ENCODE results near the gene CADPS.

DNA sequence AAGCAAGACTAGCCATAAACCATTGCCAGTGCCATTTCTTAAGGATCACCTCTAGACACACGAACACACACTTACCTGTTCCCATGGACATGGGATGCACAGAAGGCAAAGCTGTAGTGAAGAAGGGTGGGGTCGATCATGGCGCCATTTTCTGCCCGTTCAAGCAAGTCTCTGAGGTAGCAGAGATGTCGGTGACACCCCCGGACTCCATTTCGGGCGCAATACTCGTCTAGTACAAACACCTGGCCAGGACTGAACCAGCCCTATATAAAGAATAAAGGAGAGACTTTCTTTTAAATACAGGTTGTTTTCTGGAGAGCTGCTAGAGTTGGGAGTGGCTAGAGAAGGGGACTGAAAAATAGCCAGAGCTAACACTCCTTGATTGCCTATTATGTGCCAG lies 342.4 kb downstream of the CADPS start:
- TF ChIP-seq, protein P1, sequence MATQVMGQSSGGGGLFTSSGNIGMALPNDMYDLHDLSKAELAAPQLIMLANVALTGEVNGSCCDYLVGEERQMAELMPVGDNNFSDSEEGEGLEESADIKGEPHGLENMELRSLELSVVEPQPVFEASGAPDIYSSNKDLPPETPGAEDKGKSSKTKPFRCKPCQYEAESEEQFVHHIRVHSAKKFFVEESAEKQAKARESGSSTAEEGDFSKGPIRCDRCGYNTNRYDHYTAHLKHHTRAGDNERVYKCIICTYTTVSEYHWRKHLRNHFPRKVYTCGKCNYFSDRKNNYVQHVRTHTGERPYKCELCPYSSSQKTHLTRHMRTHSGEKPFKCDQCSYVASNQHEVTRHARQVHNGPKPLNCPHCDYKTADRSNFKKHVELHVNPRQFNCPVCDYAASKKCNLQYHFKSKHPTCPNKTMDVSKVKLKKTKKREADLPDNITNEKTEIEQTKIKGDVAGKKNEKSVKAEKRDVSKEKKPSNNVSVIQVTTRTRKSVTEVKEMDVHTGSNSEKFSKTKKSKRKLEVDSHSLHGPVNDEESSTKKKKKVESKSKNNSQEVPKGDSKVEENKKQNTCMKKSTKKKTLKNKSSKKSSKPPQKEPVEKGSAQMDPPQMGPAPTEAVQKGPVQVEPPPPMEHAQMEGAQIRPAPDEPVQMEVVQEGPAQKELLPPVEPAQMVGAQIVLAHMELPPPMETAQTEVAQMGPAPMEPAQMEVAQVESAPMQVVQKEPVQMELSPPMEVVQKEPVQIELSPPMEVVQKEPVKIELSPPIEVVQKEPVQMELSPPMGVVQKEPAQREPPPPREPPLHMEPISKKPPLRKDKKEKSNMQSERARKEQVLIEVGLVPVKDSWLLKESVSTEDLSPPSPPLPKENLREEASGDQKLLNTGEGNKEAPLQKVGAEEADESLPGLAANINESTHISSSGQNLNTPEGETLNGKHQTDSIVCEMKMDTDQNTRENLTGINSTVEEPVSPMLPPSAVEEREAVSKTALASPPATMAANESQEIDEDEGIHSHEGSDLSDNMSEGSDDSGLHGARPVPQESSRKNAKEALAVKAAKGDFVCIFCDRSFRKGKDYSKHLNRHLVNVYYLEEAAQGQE (IDR thresholded peaks at IDR 0.05; ENCODE audit: insufficient read depth in 1 of 2, low read depth in 2 of 2, low read length in 1 of 2), result no peak
- TF ChIP-seq, protein P2, sequence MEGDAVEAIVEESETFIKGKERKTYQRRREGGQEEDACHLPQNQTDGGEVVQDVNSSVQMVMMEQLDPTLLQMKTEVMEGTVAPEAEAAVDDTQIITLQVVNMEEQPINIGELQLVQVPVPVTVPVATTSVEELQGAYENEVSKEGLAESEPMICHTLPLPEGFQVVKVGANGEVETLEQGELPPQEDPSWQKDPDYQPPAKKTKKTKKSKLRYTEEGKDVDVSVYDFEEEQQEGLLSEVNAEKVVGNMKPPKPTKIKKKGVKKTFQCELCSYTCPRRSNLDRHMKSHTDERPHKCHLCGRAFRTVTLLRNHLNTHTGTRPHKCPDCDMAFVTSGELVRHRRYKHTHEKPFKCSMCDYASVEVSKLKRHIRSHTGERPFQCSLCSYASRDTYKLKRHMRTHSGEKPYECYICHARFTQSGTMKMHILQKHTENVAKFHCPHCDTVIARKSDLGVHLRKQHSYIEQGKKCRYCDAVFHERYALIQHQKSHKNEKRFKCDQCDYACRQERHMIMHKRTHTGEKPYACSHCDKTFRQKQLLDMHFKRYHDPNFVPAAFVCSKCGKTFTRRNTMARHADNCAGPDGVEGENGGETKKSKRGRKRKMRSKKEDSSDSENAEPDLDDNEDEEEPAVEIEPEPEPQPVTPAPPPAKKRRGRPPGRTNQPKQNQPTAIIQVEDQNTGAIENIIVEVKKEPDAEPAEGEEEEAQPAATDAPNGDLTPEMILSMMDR (IDR thresholded peaks at IDR 0.05), result no peak
- TF ChIP-seq POLR2AphosphoS5 (IDR thresholded peaks at IDR 0.05; ENCODE audit: low read depth, low read length) (no peak), TCF7L2 (IDR thresholded peaks at IDR 0.05; ENCODE audit: low read depth, low read length) (no peak)
